Activated CD8-positive, alpha-beta memory T cell treated with anti-CD3 and anti-CD28 coated beads for 48 hours (primary cell): ENCODE results near the gene DOK3.

ENCODE experiments used
- DNase-seq, 3 experiments: peaks; one replicate each; pipeline ENCODE4 v3.0.0-alpha.2; 2020; ENCODE audit warnings: low read depth in 2 of 3, low spot score in 2 of 3

The DOK3 gene

GRCh38 chr5:177469750-177470525, 39.7 kb downstream of the DOK3 start:
- no peak for DNase-seq

GRCh38 chr5:177468685-177469628, 40.7 kb downstream of the DOK3 start:
- no peak for DNase-seq

GRCh38 chr5:177468329-177468684, 41.3 kb downstream of the DOK3 start:
- no peak for DNase-seq

GRCh38 chr5:177467436-177467835, 42.2 kb downstream of the DOK3 start:
- DNase-seq: no peak

- no peak for DNase-seq
Measured at GRCh38 chr5:177466861-177467260, 42.8 kb downstream of the DOK3 start.

GRCh38 chr5:177465044-177465443, 44.6 kb downstream of the DOK3 start:
- DNase-seq: no peak

- no peak for DNase-seq
Measured at GRCh38 chr5:177462021-177462670, 47.5 kb downstream of the DOK3 start.

GRCh38 chr5:177459819-177460628, 49.6 kb downstream of the DOK3 start:
- no peak for DNase-seq

- no peak for DNase-seq
Measured at GRCh38 chr5:177459357-177459756, 50.3 kb downstream of the DOK3 start.

- no peak for DNase-seq
Measured at GRCh38 chr5:177458912-177459350, 50.7 kb downstream of the DOK3 start.

GRCh38 chr5:177457852-177458681, 51.6 kb downstream of the DOK3 start:
- no peak for DNase-seq

GRCh38 chr5:177456976-177457851, 52.4 kb downstream of the DOK3 start:
- DNase-seq: no peak

- no peak for DNase-seq
Measured at GRCh38 chr5:177456591-177456964, 53.0 kb downstream of the DOK3 start.

- peak; percentile 91 to 99 (median 98) for DNase-seq
Measured at GRCh38 chr5:177455661-177456590, 53.7 kb downstream of the DOK3 start.

GRCh38 chr5:177455036-177455660, 54.5 kb downstream of the DOK3 start:
- peak; percentile 88 to 94 (median 88) for DNase-seq

- peak; percentile 91 to 99 (median 98) for DNase-seq
Measured at GRCh38 chr5:177454397-177455035, 55.1 kb downstream of the DOK3 start.

GRCh38 chr5:177453852-177454396, 55.7 kb downstream of the DOK3 start:
- no peak for DNase-seq
